Measurements from ENCODE around the gene CTDP1.
"Not testable (repeated sequence)": the region's sequence is repeated elsewhere in the genome, so short reads cannot be mapped to it uniquely, and the experiment has no call there.

CTDP1 gene

DNA sequence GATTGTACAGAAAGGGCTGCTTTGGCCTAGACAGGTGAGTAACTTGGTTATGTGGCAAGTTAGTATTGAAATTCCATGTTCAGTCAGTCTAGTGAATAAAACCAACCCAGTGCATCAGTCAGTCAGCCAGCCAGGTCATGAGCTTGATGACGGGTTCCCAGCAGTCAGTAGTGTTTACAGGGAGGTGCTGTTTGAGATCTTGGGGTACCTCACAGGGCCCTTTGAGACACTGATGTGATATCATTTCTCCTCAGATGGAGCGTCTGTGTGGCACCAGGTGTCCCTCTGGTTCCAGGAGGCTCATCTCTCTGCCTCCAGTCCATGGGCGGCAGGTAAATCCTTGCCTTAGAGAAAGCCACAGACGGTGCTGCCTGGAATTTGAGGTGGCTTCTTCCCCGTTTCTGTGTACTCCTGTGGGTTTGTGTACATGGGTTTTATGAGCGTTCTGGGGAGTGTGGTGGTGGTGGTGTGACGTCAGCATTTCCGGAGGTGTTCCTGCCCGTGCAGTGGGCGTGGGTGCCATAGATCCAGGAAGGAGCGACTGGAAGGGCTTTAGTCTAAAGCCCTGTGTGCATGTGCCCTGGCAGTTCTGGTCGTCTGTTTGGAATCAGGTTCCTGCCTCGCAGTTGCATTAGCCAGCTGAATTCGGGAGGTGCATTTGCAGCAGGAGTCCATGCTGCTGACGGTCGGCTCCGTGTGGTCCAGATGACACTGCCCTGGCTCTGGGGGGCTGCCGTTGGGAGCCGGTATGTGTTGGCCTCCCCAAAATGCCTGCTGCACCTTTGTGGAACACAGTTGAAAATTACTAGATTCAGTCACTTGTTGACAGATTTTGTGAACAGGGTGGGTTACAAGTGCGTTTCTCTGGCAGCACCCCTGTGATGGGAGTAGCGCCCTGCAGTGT, 2.1 kb downstream of the CTDP1 start:
- no peak for DNase-seq (ENCODE audit: low read depth in 2 of 2)

DNA sequence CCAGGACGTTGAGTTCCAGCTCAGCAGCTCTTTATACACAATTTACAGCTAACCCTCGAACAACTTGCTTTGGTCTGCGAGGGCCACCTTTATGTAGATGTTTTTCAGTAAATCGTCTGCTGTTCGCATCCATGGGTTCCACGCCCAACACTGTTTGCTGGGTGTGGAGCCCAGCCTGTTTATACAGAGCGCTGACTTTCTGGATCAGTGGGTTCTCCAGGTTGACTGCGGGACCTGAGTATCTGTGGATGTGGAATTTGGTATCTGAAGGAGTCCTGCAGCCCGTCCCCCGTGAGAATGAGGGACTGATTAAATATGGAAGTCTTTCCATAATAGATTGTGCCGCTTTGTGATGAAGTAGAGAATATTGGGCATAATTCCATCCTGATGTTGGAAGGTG, 2.9 kb downstream of the CTDP1 start:
- no peak for DNase-seq (ENCODE audit: low read depth in 2 of 2)

DNA sequence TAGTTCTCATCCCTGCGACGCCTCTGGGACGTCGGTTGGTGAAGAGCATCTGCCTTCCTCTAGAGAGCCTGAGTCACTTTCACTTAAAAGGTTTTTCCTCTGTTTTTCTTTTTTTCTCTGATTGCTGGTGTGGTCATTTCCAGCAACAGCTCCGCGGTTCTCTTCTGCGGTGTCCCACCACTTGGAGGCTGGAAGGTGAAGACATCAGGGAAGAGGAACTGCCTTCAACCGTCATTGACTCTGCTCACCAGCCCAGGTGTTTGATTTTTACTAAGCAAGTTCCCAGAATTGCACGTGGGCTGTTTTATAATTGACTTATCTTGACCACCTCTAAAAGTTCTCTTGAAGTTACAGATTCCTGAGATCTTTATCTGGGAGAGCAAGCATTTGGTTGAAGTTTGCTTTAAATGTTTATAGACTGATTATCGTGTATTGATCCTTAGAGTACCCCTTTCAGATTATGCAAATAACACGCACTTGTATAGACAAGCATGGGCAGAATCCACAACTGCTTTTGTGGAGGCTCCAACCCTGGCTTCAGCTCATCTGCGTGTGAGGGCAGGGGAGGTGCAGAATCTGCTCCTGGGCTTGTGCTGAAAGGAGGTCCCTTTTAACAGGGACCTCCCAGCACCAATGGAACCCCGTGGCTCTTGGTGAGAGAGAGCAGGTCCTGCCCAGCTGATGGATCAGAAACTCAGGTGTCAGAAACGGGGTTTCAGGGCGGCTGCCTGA, 3.5 kb downstream of the CTDP1 start:
- DNase-seq (ENCODE audit: low read depth in 2 of 2) = no peak

DNA sequence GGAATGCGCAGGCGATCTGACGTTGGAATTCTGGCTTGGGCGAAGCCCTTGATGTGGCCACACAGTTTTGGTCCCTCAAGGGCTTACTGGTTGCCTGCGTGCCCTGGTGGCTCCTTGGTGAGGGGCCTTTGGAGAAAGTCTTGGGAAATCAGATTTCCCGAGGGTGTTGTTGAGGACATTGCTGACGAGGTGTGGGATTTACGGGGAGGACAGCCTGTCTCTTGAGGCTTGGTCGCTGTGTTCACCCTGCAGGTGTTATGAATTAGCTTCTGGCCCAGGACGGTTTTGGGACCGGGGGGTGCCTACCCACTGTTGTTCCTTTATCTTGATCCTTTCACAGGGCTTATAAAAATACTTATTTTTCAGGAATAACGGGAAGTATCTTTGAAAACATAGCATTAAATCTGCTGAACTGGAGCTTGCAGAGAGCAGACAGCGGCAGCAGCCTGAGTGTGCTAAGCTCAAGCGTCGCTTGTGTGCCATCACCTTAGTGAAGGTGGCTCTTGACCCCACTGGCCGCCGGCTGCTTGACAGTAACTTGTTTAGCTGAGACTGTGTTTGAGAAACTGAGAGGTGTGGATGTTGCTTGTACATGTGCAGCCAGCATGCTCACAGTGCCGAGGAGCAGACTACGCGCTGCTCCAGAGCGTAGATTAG, 4.2 kb downstream of the CTDP1 start:
- no peak for DNase-seq (ENCODE audit: low read depth in 2 of 2)

DNA sequence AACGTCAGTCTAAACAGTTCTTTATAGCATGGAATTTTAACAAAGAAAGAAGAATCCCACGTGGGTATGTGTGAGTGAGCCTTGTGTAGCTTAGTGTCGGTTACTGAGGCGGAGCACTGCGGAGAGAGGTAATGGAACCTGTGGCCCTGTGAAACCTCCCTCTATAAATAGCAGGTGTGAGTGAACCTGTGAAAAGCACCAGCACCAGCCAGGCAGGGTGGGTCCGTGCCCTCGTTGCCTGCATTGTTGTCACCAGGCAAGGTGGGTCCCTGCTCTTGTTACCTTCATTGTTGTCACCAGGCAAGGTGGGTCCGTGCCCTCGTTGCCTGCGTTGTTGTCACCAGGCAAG, 4.7 kb downstream of the CTDP1 start:
- DNase-seq (ENCODE audit: low read depth in 2 of 2) = no peak

DNA sequence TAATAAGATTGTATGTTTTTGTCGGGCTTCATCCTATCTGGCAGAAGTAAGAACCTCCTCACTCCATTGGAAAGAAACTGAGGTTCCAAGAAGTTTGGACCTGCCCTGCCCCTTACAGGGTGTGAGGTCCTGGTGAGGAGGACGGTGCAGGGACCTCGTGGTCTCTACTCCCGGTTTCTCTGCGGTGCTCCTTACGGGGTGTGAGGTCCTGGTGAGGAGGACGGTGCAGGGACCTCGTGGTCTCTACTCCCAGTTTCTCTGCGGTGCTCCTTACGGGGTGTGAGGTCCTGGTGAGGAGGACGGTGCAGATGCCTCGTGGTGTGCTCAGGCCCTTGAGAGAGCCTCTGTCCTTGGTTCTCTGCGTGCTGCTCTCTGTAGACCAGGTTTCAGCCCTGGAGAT, 5.2 kb downstream of the CTDP1 start:
- DNase-seq (ENCODE audit: low read depth in 2 of 2) = no peak

DNA sequence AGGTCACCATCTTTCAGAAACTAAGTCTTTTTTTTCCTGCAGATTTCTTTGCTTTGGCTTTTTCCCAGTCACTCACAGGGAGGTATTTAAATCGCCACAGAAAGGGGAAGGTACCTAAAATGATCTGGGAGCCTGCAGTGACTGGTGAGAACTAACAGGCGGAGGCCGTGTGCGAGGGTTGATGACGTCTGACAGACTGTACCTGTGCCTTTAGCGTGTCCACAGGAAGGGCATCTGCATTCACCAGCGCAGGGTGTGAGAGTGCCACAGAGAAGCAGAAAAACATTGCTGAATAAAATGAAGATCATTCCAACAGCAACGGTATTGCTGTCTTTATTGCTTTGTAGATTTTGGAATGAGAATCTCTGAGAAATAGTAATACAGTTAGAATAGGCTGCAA, 5.7 kb downstream of the CTDP1 start:
- DNase-seq (ENCODE audit: low read depth in 2 of 2) = no peak

DNA sequence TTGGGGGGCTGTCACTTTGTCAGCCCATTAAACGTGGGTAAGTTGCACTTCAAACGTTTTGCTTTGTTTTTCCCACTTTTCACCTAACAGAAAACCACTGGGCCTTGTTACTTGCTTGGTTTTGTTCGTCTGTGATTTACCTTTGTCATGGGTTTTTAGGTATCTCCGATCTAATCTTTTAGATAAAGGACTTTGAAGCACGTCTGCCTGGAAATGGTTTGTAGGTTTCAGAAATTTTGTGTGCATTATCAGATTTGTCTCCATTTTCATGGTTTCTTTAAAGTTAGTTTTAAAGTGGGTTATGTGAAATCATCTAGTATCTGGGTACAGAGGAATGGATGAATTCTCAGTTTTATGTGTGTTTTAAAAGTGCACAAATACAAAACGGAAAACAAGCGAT, 6.4 kb downstream of the CTDP1 start:
- DNase-seq (ENCODE audit: low read depth in 2 of 2) = no peak

DNA sequence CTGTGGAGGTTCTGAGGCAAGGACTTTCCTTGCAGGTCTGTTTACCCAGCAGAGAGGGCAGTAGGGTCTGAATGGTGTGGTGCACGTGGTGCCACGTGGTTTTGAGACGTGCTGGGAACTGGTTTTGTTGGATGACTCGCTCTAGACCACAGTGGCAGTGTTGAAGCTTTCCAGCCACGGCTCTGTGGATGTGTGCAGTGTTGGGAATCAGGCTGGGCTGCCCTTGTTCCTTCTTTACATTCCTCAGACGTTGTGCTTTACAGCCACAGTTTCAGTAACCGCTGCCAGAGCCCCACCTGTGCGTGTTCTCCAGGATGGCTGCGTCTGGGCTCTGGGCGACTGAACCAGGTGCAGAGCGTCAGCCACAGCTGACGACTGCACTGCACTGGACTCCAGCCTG, 8.2 kb downstream of the CTDP1 start:
- DNase-seq (ENCODE audit: low read depth in 2 of 2) = no peak

DNA sequence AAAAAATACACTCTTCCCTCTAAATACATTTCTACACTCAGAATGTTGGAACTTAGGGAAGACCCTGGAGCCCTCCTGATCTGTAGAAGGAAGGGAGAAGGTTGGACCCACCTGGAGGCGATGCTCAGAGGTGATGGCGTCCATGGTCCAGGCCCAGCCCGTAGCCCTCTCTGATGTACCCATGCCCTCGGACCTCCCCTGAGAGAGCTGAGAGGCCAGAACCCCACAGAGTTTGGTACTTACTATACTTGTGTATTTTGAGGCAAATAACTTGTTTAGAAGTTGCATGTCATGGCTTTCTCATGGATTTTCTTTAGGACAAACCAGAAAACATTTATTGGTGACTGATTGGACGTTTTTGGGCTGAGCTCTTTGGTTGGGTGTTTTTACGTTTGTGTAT, 10.5 kb downstream of the CTDP1 start:
- no peak for DNase-seq (ENCODE audit: low read depth in 2 of 2)

DNA sequence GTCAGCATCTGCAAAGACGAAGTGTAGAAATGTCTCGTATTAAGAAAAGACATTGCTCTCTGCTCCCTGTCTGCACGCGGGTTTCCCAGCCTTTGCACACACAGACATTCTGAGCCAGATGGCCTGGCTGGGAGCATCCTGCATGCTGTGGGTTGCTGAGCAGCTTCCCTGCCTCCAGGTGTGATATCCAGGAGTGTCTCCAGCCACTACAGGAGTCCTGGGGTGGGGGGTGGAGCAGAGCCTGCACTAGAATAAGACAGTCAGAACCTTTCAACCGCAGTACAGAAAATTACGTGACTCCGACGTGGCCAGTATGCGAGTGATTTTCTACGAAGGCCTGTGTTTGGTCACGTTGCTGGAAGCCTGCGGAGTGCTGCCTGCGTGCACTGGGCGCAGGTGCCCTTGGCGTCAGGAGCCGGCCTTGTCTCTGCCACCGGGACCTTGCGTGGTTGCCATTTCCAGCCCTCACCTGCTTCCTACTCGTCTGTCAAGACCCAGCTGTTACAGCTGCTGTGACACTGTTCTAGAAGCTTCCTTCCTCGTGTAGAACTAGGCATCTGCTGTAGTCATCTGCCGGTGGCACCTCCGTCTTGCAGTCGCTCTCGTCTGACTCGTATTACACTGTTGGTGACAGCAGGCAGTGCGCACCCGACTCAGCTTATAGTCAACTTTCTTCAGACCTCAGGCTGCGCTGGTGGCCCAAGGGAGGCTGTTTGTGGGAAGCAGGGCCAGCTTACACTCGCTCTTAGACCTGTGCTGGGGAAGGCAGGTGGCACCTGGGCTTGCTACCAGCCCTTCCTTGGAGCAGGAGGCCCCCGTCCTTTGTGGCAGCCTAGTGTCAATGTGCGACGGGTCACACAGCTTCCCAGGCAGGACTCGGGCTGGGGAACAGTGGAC, 11.2 kb downstream of the CTDP1 start:
- DNase-seq (ENCODE audit: low read depth in 2 of 2) = no peak

DNA sequence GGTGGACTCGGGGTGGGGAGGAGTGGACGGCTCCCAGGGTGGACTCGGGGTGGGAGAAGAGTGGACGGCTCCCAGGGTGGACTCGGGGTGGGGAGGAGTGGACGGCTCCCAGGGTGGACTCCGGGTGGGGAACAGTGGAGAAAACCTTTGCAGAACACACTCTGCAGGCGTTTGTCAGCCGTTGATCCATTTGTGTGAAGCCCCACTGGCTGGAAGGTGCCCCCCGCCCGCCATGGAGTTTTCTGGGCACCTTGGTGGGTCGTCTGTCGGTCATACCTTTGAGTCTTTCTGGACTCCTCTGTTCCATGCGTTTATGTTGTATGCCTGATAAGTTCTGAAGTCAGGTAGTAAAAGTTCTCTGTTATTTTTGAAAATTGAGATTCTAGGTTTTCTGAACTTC, 12.5 kb downstream of the CTDP1 start:
- DNase-seq (ENCODE audit: low read depth in 2 of 2) = no peak

DNA sequence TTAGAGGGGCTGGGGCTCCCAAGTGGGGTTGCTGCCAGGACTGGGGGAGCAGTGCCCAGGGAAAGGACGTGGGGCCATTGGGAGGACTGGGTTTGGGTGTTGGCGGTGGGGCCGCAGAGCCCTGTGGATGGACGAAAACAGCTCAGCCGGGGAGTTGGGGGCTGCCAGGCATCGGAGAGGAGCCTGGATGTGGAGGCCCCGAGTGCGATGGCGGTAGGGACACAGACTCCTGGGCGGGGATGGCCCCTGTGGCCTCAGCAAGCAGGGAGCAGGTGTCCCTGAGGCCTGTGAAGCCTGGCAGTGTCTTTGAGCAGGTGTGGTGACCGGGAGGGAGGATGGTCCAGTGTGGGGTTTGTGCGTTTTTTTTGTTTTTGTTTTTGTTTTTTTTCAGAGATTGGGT, 13.3 kb downstream of the CTDP1 start:
- no peak for DNase-seq (ENCODE audit: low read depth in 2 of 2)

DNA sequence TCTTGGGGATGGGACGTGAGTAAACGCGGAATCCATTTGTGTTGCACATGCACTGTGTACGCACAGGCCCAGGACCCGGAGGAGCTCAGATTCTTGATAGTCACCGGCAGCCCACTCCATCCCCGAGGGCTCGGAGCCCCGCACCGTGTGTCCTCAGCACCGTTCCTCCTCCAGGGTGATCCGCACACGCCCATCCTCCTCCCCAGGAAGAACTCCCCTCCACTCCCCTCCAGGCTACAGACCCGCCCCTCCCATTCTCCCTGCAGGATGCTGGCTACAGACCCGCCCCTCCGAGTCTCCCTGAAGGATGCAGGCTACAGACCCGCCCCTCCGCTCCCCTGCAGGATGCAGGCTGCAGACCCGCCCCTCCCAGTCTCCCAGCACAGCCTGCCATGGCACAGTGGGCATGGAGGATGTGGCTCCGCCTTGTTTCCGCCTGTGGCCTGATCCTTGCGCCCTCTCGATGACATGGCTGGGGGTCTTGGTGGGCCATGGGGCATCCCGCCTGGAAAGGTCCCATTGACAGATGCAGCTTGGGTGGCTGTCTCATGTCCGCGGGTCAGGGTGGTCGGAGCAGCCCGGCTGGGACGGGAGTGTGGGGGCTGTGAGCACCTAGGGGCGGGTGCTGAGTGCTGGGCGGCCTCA, 14.1 kb downstream of the CTDP1 start:
- DNase-seq (ENCODE audit: low read depth in 2 of 2) = no peak

DNA sequence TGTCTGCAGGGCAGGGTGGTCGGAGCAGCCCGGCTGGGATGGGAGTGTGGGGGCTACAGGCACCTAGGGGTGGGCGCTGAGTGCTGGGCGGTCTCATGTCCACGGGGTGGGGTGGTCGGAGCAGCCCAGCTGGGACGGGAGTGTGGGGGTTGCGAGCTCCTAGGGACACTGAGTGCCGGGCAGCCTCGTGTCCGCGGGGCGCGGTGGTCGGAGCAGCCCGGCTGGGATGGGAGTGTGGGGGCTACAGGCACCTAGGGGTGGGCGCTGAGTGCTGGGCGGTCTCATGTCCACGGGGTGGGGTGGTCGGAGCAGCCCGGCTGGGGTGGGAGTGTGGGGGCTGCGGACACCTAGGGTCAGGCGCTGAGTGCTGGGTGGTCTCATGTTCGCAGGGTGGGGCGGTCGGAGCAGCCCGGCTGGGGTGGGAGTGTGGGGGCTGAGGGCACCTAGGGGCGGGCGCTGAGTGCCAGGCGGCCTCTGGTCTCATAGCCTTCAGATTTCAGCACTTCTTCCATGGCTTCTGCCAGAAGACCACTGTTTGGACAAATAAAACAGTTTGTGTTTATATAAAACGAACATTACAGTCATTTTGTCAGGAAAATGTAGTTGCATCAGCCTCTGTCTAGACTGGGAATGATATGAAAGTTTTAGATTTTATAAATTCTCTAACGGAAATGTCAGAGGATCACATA, 14.7 kb downstream of the CTDP1 start:
- DNase-seq (ENCODE audit: low read depth in 2 of 2) = not testable (repeated sequence)

DNA sequence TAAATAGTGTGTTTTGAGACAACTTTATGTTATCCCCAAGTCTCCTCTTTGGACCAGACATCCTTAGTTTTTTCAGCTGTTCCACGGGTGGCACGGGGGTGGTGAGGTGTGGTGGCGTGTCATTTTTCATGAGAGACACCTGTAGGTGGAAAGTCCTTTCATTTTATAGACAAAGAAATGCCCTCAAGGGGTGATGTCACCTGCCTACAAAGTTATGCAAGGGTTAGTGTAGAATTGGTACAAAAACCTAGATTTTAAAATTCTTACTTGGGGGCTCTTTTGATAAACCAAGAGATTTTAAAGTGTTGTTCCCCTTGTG, 15.3 kb downstream of the CTDP1 start:
- no peak for DNase-seq (ENCODE audit: low read depth in 2 of 2)

DNA sequence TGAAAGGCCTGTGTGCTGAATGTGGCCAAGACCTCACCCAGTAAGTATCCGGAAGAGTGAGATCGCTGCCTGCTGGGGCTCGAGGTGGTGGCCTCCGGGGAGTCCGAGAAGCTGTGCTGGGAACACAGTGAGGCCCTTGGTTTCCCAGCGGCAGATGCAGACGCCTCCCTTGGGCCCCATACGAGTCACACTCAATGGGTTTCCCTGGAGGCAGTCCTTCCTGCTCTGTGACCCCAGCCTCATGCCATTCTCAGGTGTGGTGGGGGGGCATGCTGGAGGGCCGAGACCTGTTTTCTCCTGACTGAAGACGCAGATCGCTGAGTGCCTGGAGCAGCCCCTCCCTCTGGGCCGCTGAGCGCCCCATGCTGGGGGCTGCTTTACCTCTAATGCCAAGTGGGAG, 15.7 kb downstream of the CTDP1 start:
- no peak for DNase-seq (ENCODE audit: low read depth in 2 of 2)

DNA sequence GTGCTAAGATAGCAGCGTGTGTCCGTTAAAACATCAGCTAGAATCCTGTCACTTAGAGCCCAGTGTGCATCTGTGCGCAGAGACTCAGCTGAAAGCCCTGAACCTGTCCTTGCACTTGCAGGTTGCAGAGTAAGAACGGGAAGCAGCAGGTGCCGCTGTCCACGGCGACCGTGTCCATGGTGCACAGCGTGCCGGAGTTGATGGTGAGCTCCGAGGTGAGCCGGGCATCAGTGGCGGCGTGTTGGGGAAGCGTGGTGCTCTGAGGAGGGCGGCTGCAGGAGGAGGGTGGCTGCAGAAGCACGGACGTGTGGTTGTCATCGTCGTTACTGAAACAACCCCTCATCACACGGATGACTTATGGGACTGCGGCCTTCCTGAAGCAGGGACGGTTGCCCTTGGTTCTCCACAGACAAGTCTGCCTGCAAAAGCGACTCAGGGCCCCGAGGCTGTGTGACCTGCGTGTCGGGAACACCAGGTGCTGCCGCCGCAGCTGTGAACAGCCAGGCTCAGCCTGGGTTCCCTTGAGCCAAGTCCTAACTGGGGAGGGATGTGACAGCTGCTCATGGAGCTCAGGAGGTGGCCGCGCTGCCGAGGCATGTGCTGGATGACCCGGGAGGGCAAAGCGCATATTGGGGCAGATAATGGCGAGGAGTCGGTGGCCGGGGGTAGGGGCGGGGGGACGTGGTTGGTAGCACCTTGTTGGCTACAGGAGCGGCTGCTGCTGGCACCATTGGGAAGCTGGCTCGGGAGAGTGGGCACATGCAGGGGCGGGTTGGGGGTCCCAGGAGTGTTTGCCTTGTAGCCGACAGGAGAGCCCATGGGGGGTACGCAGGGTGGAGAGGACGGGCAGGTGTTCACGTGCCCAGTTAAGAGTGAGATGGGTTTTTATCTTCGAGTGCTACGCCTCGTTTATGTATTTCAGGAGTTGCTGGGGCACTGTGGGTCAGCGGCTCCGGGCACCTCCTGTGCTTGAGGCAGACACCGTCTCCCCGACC, 16.6 kb downstream of the CTDP1 start:
- DNase-seq (ENCODE audit: low read depth in 2 of 2) = no peak

DNA sequence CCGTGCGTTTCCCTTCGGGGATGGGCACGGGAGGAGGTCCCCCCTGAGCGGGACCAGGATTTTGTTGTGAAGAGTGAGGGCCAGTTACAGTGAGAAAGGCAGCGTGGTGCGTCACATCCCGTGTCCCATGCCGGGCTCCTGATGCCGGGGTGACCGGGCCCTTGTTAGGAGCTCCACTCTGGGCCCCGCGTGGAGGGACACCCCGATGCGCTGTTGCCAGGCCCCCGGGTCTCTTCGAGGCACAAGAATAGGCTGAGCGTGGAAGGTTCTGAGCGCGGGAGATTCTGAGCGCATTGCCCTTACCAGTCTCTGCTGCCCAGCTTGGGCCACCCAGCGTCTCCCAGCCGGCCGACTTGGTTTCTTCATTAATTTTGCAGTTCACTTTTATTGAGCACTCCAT, 17.6 kb downstream of the CTDP1 start:
- DNase-seq (ENCODE audit: low read depth in 2 of 2) = no peak

DNA sequence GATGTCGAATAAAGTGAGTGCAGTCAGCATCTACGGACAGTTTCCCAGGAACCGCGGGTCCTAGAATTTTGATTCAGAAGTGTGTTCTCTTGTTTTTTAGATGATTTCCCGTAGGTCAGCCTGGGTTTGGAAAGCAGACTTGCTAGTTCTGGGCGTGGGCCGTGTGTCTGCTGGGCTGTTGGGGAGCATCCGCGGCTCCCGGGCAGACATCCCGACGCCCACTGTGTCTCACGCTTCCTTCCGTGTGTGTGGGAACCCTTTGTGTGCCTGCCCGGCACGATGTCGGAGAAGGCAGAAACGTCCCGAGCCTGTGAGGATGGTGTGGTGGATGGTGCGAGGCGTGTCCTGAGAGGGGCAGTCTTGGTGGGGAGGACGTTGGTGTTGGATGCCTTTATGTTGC, 18.4 kb downstream of the CTDP1 start:
- no peak for DNase-seq (ENCODE audit: low read depth in 2 of 2)

Data from fibroblast of skin of left biceps (primary cell).